ENCODE results near the gene GNAS.
A peak's percentile ranks its signal among the peaks of the same experiment; 100 is the strongest.

GNAS gene

DNA sequence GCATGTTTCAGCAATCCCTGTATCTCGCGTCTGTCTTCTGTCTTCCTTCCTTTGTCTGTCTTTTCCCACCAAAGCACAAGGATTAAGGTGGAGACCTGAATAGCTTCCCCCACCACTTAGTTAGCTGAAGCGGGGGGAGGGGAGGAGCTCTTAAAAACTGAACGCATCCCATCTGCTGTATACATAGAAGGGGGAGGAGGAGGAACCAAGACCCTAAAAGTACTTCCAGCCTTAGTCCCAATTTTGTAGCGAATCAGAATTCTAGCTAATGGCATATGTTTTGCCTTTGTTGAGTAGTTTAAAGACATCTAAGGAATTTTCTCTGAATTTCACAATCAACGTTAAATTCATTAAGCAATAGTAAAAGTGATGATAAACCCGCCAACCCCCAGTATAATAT lies 47.9 kb downstream of the GNAS start:
- no peak for DNase-seq

DNA sequence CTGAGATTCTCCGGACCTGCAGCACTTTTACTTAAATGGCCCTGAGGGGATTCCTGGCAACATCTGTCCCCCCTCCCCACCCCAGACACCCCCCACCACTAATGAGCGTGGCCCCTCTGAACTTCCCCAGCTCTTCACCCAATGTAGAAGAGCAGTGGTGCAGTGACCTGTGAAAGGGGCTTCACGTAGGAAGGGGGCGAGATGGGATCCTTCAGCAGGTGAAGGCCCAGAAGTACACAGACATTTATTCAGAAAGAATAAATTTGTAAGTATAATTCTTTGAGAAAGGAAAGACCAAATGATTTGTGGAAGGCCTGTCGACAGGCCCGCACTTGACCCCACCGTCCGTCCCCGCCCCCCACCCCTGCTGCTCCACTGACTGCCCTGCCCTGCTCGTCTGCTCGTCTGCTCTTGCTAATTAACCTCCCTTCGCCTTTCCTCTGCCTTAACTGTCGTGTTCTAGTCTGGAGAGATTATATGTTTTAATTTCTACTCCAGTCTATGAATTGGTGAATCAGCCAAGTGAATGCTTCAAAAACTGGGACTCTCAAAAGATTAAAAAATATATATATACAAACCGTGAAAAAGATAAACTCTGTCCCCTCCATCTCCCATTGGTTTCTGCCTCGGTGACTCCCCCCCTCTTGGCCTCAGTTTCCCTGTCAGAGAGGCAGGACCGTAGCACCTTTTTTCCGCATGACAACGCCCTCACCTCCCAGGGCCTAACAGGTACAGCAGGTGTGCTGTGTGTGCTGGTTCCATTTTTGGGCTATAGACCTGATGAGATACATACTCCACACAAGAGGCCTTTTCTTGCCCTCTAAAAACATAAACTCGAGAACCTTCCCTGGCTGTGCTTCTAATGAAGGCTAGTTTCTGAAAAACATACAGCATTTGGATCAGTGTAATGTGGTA lies 49.2 kb downstream of the GNAS start:
- DNase-seq: no peak

DNA sequence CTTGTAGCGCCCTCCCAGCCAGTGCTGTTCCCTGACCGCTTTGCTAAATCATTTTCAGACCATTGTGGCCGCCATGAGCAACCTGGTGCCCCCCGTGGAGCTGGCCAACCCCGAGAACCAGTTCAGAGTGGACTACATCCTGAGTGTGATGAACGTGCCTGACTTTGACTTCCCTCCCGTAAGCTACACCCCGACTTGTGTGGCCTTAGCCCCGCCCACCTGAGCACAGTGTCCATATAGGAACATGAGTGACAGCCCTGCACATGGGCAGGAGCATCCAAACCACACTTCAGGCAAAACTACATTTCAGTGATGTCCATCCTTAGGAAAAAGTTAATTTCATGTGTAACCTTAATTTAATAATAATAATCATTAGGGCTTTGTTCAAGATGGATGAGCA lies 51.1 kb downstream of the GNAS start:
- no peak for DNase-seq

DNA sequence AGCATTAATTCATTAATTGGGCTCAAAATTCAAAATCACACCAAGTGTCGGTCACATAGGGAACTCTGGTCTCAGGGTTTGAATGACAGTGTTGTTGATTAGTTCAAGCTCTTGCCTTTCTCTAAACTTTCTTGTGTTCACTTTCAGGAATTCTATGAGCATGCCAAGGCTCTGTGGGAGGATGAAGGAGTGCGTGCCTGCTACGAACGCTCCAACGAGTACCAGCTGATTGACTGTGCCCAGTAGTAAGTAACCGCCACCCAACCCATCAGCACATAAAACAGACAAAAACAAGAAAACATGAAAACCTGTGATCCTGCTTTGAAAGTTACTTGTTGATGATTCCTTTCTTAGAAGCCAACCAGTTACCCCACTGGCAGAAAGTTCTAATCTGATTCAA lies 52.7 kb downstream of the GNAS start:
- no peak for DNase-seq

GRCh38 chr20:58906111-58906510 lies 53.6 kb downstream of the GNAS start:
- no peak for DNase-seq

GRCh38 chr20:58906894-58907293 lies 54.4 kb downstream of the GNAS start:
- no peak for DNase-seq

GRCh38 chr20:58907320-58908137 lies 55.0 kb downstream of the GNAS start:
- peak; percentile 40 for DNase-seq

DNA sequence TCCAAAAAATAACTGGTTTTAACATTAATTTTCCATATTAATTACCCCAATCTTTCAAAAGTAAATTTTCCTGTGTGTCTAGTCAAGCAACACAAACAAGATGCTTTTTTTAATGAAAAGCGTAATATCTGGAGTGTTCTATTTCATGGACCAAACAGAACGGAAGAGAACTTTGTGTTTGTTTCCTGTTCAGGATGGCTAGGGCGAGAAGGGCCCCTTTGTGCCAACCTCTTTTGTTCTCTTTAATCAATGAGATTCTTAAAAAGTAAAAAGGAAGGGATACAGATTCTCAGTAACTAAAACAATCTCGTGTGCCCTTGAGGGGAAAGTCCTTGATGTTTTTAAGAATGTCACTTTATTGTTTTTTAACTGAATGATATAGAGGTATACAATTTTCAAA lies 55.7 kb downstream of the GNAS start:
- DNase-seq: no peak

- no peak for DNase-seq
Measured at GRCh38 chr20:58908941-58909340, 56.4 kb downstream of the GNAS start.

DNA sequence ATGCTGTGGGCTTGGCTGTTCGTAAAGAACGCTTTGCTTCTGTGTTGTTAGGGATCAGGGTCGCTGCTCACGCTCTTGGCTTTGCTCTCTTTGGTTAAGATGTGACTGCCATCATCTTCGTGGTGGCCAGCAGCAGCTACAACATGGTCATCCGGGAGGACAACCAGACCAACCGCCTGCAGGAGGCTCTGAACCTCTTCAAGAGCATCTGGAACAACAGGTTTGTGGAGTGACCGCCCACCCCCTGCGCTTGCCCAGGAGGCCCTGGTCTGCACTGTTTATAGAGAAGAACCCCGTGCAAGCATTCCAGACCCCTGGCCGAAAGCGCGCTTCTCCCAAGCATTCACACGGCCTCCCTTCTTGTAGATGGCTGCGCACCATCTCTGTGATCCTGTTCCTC lies 57.1 kb downstream of the GNAS start:
- no peak for DNase-seq

- DNase-seq: no peak
Measured at GRCh38 chr20:58910473-58910872, 58.0 kb downstream of the GNAS start.

- DNase-seq: no peak
Measured at GRCh38 chr20:58911309-58911708, 58.8 kb downstream of the GNAS start.

DNA sequence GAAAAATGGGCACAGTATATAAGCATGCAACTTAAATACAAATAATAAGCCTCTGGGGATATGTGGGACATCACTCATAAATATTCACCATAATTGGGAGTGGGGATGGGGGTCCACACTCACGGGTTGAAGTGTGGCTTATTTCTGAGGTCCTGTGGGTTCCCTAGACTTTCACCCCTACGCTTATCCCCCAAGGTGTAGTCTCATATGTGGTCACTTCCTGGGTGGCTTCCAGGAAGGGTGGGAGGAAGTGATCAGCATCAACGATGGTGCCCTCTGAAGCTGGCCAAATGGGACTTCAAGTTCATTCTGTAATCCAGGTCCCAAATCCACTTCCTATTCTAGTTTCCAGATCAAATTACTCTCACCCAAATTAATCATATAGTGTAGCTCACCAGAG lies 59.5 kb downstream of the GNAS start:
- no peak for DNase-seq

GRCh38 chr20:58913079-58913478 lies 60.6 kb downstream of the GNAS start:
- DNase-seq: no peak

- DNase-seq: no peak
Measured at GRCh38 chr20:58918621-58919020, 66.1 kb downstream of the GNAS start.

GRCh38 chr20:58921564-58921963 lies 69.0 kb downstream of the GNAS start:
- DNase-seq: no peak

DNA sequence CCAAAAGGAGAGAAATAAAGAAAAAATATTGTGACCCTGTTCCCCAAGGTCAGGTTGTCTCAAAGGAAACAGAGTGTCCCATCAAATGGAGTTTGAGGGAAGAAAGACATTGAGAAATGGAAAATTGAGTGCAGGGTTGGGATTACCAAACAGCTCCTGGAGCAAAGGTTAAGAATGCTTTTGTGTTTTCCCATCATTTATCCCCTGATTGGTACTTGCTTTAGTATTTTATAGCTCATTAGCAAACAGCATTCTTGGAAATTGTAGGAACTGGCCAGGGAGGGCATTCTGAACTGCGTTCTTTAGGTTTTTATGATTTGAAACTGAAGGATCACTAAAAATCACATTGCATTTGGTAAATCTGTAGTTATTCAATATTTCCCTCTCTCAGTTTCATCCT lies 69.5 kb downstream of the GNAS start:
- DNase-seq: no peak

DNA sequence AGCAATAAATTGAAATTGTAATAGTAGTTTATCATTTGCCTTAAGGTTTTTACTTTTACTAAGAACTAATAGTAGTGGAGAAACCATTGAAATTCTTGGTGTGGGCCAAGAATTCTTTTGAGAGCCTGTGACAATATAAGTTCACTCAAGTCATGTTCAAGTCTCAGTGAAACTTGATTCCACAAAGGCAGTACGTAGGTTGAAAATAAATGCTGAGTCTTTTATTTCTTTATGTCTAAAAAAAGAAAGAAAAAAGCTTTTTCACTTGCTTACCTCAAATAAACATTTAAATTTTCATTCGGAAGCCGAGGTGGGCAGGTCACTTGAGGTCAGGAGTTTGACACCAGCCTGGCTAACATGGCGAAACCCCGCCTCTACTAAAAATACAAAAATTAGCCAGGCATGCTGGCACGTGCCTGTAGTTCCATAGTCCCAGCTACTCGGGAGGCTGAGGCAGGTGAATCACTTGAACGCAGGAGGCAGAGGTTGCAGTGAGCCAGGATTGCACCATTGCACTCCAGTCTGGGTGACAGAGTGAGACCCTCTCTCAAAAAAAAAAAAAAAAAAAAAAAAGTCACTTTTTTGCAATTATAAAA lies 70.7 kb downstream of the GNAS start:
- no peak for DNase-seq

DNA sequence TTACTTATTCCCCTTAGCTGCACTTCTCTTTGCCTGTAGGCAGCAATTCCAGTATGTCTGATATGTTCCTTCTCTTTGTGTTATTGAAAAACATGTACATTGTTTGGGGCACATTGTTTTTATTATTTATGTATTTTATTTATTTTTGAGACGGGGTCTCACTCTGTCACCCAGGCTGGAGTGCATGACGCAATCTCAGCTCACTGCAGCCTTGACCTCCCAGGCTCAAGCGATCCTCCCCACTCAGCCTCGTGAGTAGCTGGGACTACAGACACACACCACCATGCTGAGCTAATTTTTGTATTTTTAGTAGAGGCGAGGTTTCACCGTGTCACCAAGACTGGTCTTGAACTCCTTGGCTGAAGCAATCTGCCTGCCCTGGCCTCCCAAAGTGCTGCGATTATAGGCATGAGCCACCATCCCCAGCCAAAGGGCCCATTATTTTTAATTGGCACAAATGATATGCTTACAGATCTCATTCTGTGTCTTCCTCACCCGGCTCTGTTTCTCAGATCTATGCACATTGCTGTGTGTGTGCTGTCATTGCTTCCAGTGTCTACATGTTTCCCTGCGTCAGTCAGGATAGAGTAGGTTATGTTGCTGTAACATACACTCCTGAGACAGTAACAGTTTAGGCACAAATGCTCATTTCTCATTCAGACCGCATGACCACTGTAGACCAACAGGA lies 74.4 kb downstream of the GNAS start:
- DNase-seq: no peak

- DNase-seq: no peak
Measured at GRCh38 chr20:58927490-58928061, 75.1 kb downstream of the GNAS start.

DNA sequence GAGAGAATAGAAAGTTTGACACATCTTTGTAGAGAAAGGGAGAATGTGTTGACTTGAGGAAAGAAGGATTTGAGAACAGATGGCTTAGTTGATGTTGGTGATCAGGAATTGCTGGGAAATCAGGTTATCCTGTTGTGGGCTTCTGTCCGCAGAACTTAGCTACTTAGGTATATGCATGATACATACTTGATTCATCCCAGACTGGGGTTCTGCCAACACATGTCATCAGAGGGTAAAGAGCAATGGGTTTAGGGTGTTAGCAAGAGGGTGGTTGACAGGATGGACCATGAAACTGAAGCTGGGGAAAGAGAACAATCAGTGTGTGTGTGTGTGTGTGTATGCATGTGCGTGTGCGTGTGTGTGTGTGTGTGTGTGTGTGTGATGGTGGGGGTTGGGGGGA lies 78.0 kb downstream of the GNAS start:
- DNase-seq: no peak

- no peak for DNase-seq
Measured at GRCh38 chr20:58932170-58932569, 79.7 kb downstream of the GNAS start.

DNA sequence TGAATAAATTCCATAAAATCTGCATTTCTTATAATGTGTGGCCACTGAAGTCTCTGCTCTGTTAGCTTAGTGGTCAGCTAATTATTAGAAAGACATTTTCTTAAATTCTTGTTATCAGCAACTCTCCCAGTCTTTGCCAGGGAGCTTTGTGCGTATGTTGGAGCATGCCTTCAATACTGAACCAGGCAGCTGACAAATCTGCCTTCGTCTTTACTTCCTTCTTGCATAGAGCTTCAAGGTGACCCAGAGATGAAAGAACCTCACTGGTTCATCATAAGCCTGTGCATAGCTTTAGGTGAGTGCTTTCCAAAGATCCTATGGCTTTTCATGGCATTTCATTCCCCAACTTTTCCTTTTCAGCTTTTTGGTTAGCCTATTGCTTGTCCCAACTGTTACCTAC lies 85.6 kb downstream of the GNAS start:
- no peak for DNase-seq

Measured in CD4-positive, alpha-beta T cell treated with Interleukin-17A for 4 hours (primary cell).